ENCODE results near the gene FOSB.

FOSB gene

GRCh38 chr19:45476304-45476703 is 8.5 kb downstream of the FOSB start:
- Histone ChIP-seq H3K27me3 (ENCODE audit: control insufficient read depth in 1 of 2, insufficient read depth in 1 of 2, low read length in 2 of 2) (peaks cover 0 to 18% of the 10 kb centered on the region in 2 experiments), H3K4me1 (ENCODE audit: control insufficient read depth, insufficient read depth, low read depth, low read length) (peaks cover 3% of the 10 kb centered on the region), H3K79me1 (replicated peaks; ENCODE audit: low read length, poor library complexity, severe bottlenecking) (no peaks in the 10 kb centered on the region), H2BK12ac (ENCODE audit: low read length in 2 of 2) (no peak overlapping the region), H3K36me3 (ENCODE audit: control insufficient read depth in 1 of 2, insufficient read depth in 2 of 2, low read depth in 1 of 2, low read length in 2 of 2) (peaks cover 2 to 11% of the 10 kb centered on the region in 2 experiments), H3K4ac (ENCODE audit: low read depth in 1 of 2, low read length in 2 of 2) (no peak overlapping the region), H4K8ac (ENCODE audit: low read length) (no peak overlapping the region), H3K27ac (ENCODE audit: low read length, poor library complexity, severe bottlenecking) (no peak overlapping the region), H2BK5ac (ENCODE audit: low read depth, low read length, poor library complexity, severe bottlenecking) (no peak overlapping the region), H2BK15ac (ENCODE audit: low read depth, poor library complexity, severe bottlenecking) (no peak overlapping the region), H3K14ac (ENCODE audit: low read length in 2 of 2) (no peak overlapping the region), H3K9ac (ENCODE audit: low read length) (peak overlapping the region; percentile 69), H3K18ac (ENCODE audit: low read depth in 1 of 2, low read length in 2 of 2) (no peak overlapping the region), H2AK5ac (ENCODE audit: low read length, severe bottlenecking) (no peak overlapping the region), H2AFZ (ENCODE audit: low read depth, low read length) (no peak overlapping the region), H4K91ac (ENCODE audit: low read length) (no peak overlapping the region), H2BK120ac (ENCODE audit: low read depth, low read length) (no peak overlapping the region), H3K4me2 (ENCODE audit: low read length, poor library complexity, severe bottlenecking) (no peak overlapping the region), H3K9me3 (ENCODE audit: control insufficient read depth, low read length) (no peaks in the 10 kb centered on the region), H3K4me3 (ENCODE audit: insufficient read depth in 1 of 2, low read depth in 1 of 2, low read length in 2 of 2) (no peak overlapping the region), H3K23ac (ENCODE audit: low read length in 2 of 2) (no peak overlapping the region)
- DNase-seq = peak; percentile 95
- WGBS = 63% methylated on average over 3 of the region's 5 CpGs

GRCh38 chr19:45477186-45477585 is 9.4 kb downstream of the FOSB start:
- Histone ChIP-seq H3K9me3 (ENCODE audit: control insufficient read depth, low read length) (no peaks in the 10 kb centered on the region), H3K36me3 (ENCODE audit: control insufficient read depth in 1 of 2, insufficient read depth in 2 of 2, low read depth in 1 of 2, low read length in 2 of 2) (peaks cover 2 to 6% of the 10 kb centered on the region in 2 experiments), H2BK15ac (ENCODE audit: low read depth, poor library complexity, severe bottlenecking) (no peak overlapping the region), H3K4ac (ENCODE audit: low read depth in 1 of 2, low read length in 2 of 2) (no peak overlapping the region), H3K18ac (ENCODE audit: low read depth in 1 of 2, low read length in 2 of 2) (no peak overlapping the region), H4K91ac (ENCODE audit: low read length) (no peak overlapping the region), H3K14ac (ENCODE audit: low read length in 2 of 2) (no peak overlapping the region), H3K79me1 (replicated peaks; ENCODE audit: low read length, poor library complexity, severe bottlenecking) (no peaks in the 10 kb centered on the region), H3K4me1 (ENCODE audit: control insufficient read depth, insufficient read depth, low read depth, low read length) (peaks cover 3% of the 10 kb centered on the region), H3K9ac (ENCODE audit: low read length) (peak overlapping the region; percentile 99), H2BK120ac (ENCODE audit: low read depth, low read length) (no peak overlapping the region), H2BK12ac (ENCODE audit: low read length in 2 of 2) (no peak overlapping the region), H2AK5ac (ENCODE audit: low read length, severe bottlenecking) (no peak overlapping the region), H2AFZ (ENCODE audit: low read depth, low read length) (no peak overlapping the region), H3K23ac (ENCODE audit: low read length in 2 of 2) (no peak overlapping the region), H2BK5ac (ENCODE audit: low read depth, low read length, poor library complexity, severe bottlenecking) (no peak overlapping the region), H3K4me3 (ENCODE audit: insufficient read depth in 1 of 2, low read depth in 1 of 2, low read length in 2 of 2) (peak overlapping the region in 1 of 2 experiments; percentile 6), H3K4me2 (ENCODE audit: low read length, poor library complexity, severe bottlenecking) (no peak overlapping the region), H3K27me3 (ENCODE audit: control insufficient read depth in 1 of 2, insufficient read depth in 1 of 2, low read length in 2 of 2) (peaks cover 0 to 14% of the 10 kb centered on the region in 2 experiments), H3K27ac (ENCODE audit: low read length, poor library complexity, severe bottlenecking) (no peak overlapping the region), H4K8ac (ENCODE audit: low read length) (no peak overlapping the region)
- DNase-seq = peak; percentile 92
- WGBS = 49% methylated on average over 5 of the region's 5 CpGs

GRCh38 chr19:45477713-45478453 is 10.1 kb downstream of the FOSB start:
- no peak overlapping the region for H2AFZ ChIP-seq (ENCODE audit: low read depth, low read length)
- no peak overlapping the region for H3K14ac ChIP-seq (ENCODE audit: low read length in 2 of 2)
- peak; percentile 91 for DNase-seq
- peaks cover 1 to 2% of the 10 kb centered on the region in 2 experiments for H3K36me3 ChIP-seq (ENCODE audit: control insufficient read depth in 1 of 2, insufficient read depth in 2 of 2, low read depth in 1 of 2, low read length in 2 of 2)
- H3K27me3 ChIP-seq (ENCODE audit: control insufficient read depth in 1 of 2, insufficient read depth in 1 of 2, low read length in 2 of 2) = peaks cover 0 to 8% of the 10 kb centered on the region in 2 experiments
- no peak overlapping the region for H3K4ac ChIP-seq (ENCODE audit: low read depth in 1 of 2, low read length in 2 of 2)
- no peak overlapping the region for H3K4me2 ChIP-seq (ENCODE audit: low read length, poor library complexity, severe bottlenecking)
- H2BK5ac ChIP-seq (ENCODE audit: low read depth, low read length, poor library complexity, severe bottlenecking) = no peak overlapping the region
- no peaks in the 10 kb centered on the region for H3K9me3 ChIP-seq (ENCODE audit: control insufficient read depth, low read length)
- H3K18ac ChIP-seq (ENCODE audit: low read depth in 1 of 2, low read length in 2 of 2) = no peak overlapping the region
- no peak overlapping the region for H2BK15ac ChIP-seq (ENCODE audit: low read depth, poor library complexity, severe bottlenecking)
- H3K27ac ChIP-seq (ENCODE audit: low read length, poor library complexity, severe bottlenecking) = no peak overlapping the region
- WGBS = 16% methylated on average over 11 of the region's 12 CpGs
- no peak overlapping the region for H4K8ac ChIP-seq (ENCODE audit: low read length)
- H3K4me3 ChIP-seq (ENCODE audit: insufficient read depth in 1 of 2, low read depth in 1 of 2, low read length in 2 of 2) = peak overlapping the region in 1 of 2 experiments; percentile 85
- H2BK12ac ChIP-seq (ENCODE audit: low read length in 2 of 2) = no peak overlapping the region
- H3K9ac ChIP-seq (ENCODE audit: low read length) = peak overlapping the region; percentile 99
- no peak overlapping the region for H2AK5ac ChIP-seq (ENCODE audit: low read length, severe bottlenecking)
- no peaks in the 10 kb centered on the region for H3K79me1 ChIP-seq (replicated peaks; ENCODE audit: low read length, poor library complexity, severe bottlenecking)
- H4K91ac ChIP-seq (ENCODE audit: low read length) = no peak overlapping the region
- H3K23ac ChIP-seq (ENCODE audit: low read length in 2 of 2) = no peak overlapping the region
- H2BK120ac ChIP-seq (ENCODE audit: low read depth, low read length) = no peak overlapping the region
- H3K4me1 ChIP-seq (ENCODE audit: control insufficient read depth, insufficient read depth, low read depth, low read length) = peaks cover 3% of the 10 kb centered on the region

GRCh38 chr19:45478454-45479238 is 10.8 kb downstream of the FOSB start:
- H3K23ac ChIP-seq (ENCODE audit: low read length in 2 of 2) = no peak overlapping the region
- no peak overlapping the region for H3K18ac ChIP-seq (ENCODE audit: low read depth in 1 of 2, low read length in 2 of 2)
- H2AK5ac ChIP-seq (ENCODE audit: low read length, severe bottlenecking) = no peak overlapping the region
- no peak overlapping the region for H3K4ac ChIP-seq (ENCODE audit: low read depth in 1 of 2, low read length in 2 of 2)
- WGBS = under 1% methylated on average over 39 of the region's 39 CpGs
- H2AFZ ChIP-seq (ENCODE audit: low read depth, low read length) = no peak overlapping the region
- H3K79me1 ChIP-seq (replicated peaks; ENCODE audit: low read length, poor library complexity, severe bottlenecking) = no peaks in the 10 kb centered on the region
- H2BK15ac ChIP-seq (ENCODE audit: low read depth, poor library complexity, severe bottlenecking) = no peak overlapping the region
- H3K9me3 ChIP-seq (ENCODE audit: control insufficient read depth, low read length) = no peaks in the 10 kb centered on the region
- no peak overlapping the region for H2BK120ac ChIP-seq (ENCODE audit: low read depth, low read length)
- H2BK12ac ChIP-seq (ENCODE audit: low read length in 2 of 2) = no peak overlapping the region
- peak overlapping the region; percentile 67 for H3K4me2 ChIP-seq (ENCODE audit: low read length, poor library complexity, severe bottlenecking)
- no peak overlapping the region for H4K8ac ChIP-seq (ENCODE audit: low read length)
- no peak overlapping the region for H2BK5ac ChIP-seq (ENCODE audit: low read depth, low read length, poor library complexity, severe bottlenecking)
- peak overlapping the region in 1 of 2 experiments; percentile 85 for H3K4me3 ChIP-seq (ENCODE audit: insufficient read depth in 1 of 2, low read depth in 1 of 2, low read length in 2 of 2)
- H3K27ac ChIP-seq (ENCODE audit: low read length, poor library complexity, severe bottlenecking) = peak overlapping the region; percentile 86
- H4K91ac ChIP-seq (ENCODE audit: low read length) = no peak overlapping the region
- no peak overlapping the region for H3K14ac ChIP-seq (ENCODE audit: low read length in 2 of 2)
- peak; percentile 94 for DNase-seq
- H3K9ac ChIP-seq (ENCODE audit: low read length) = peak overlapping the region; percentile 99
- H3K36me3 ChIP-seq (ENCODE audit: control insufficient read depth in 1 of 2, insufficient read depth in 2 of 2, low read depth in 1 of 2, low read length in 2 of 2) = no peaks in the 10 kb centered on the region
- peaks cover 3% of the 10 kb centered on the region for H3K4me1 ChIP-seq (ENCODE audit: control insufficient read depth, insufficient read depth, low read depth, low read length)
- peaks cover 0 to under 1% of the 10 kb centered on the region in 2 experiments for H3K27me3 ChIP-seq (ENCODE audit: control insufficient read depth in 1 of 2, insufficient read depth in 1 of 2, low read length in 2 of 2)

Measured in mesenchymal stem cell (in vitro differentiated cells and primary cell).